22Rv1 (cell line): Measurements from ENCODE around the gene ERCC2.

Source experiments
- H3K27ac ChIP-seq: fragments of 450-650 bp; 2 replicates; pipeline ENCODE4 v1.5.1; 2017
- CTCF ChIP-seq: fragments of 450-650 bp; IDR thresholded peaks from 2 replicates; pipeline ENCODE4 v1.5.1; 2017; ENCODE audit warnings: mild to moderate bottlenecking
- ZFX ChIP-seq: fragments of 450-650 bp; IDR thresholded peaks from 2 replicates; pipeline ENCODE4 v1.6.1; 2017; ENCODE audit warnings: antibody characterized with exemption, borderline replicate concordance

The ERCC2 gene

GRCh38 chr19:45395821-45396617 lies 25.6 kb upstream of the ERCC2 start:
- TF ChIP-seq ZFX: no peak
- TF ChIP-seq CTCF: no peak
- H3K27ac ChIP-seq: no peak overlapping the region

GRCh38 chr19:45391871-45392665 lies 21.7 kb upstream of the ERCC2 start:
- H3K27ac ChIP-seq: peak overlapping the region; percentile 18; the same call in 1 of the 2 replicates
- TF ChIP-seq CTCF (no peak), ZFX (no peak)

- H3K27ac ChIP-seq: peak overlapping the region; percentile 18; the same call in 1 of the 2 replicates
- TF ChIP-seq ZFX (no peak), CTCF (no peak)
Measured at GRCh38 chr19:45391346-45391745, 21.0 kb upstream of the ERCC2 start.

GRCh38 chr19:45385392-45386221 lies 15.2 kb upstream of the ERCC2 start:
- no peak overlapping the region for H3K27ac ChIP-seq
- no peak for TF ChIP-seq ZFX
- no peak for TF ChIP-seq CTCF

GRCh38 chr19:45382426-45382825 lies 12.1 kb upstream of the ERCC2 start:
- TF ChIP-seq ZFX (no peak), CTCF (no peak)
- H3K27ac ChIP-seq: no peak overlapping the region

- TF ChIP-seq ZFX (no peak), CTCF (no peak)
- no peak overlapping the region for H3K27ac ChIP-seq
Measured at GRCh38 chr19:45380107-45380506, 9.7 kb upstream of the ERCC2 start.
